GM21447 (cell line): ENCODE measurements around the gene NUDT7.

Source experiments
- ATAC-seq: cut with Tn5 transposase; IDR thresholded peaks from one replicate; pipeline ENCODE4 v1.9.1; 2021; ENCODE audit not compliant: unreplicated experiment

The NUDT7 gene

DNA sequence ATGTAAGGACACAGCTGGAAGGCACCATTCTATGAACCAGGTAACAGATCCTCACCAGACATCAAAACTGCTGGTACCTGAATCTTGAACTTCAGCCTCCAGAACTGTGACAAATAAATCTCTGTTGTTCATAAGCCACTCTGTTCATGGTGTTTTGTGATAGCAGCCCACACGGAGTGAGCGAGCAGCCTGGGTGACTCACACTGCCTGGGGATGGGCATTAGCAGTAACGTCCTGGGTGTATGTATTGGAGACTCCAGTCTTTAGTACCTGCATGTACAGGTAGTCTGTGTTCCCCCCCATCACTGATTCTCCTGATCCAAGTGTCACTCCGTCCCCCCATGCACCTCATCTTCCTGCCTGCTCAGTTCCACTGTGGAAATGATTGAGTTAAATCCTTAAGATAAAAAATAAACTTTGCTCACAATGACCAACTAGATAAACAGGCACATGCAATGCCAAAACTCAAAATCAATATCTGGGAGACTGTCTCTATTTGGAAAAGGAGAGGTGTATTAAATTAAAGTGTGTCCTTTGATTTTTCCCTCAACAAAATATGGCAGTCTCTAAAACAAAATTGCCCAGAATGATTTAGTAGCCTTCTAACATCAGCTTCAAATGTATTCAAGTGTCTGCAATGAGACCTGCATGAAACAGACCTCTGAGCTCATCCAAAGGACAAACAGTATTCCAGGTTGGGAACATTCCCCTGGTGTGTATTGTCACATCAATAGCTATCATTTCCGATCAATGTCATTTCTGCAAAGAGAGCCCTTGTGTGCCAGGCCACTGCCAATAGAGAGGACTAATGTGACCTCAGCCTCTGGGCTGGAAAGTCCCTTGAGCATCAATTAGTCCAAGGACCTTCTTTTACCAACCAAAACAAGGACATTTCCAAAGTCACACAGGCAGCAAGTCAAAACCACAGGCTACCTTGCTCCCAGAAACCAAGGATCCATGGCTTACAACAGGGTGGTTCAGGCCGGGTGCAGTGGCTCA lies 53.9 kb downstream of the NUDT7 start:
- no peak for ATAC-seq

DNA sequence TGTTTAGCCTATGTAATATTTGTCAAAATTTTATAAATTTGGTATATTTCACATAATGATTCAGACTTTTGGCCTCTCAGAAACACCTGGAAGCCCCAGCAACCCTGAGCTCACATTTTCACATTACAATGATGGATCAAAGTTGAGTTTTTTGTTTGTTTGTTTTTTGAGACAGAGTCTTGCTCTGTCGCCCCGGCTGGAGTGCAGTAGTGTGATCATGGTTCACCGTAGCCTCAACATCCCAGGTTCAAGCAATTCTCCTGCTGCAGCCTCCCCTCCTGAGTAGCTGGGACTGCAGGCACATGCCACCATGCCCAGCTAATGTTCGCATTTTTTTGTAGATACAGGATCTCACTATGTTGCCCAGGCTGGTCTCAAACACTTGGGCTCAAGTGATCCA lies 55.4 kb downstream of the NUDT7 start:
- ATAC-seq: no peak

DNA sequence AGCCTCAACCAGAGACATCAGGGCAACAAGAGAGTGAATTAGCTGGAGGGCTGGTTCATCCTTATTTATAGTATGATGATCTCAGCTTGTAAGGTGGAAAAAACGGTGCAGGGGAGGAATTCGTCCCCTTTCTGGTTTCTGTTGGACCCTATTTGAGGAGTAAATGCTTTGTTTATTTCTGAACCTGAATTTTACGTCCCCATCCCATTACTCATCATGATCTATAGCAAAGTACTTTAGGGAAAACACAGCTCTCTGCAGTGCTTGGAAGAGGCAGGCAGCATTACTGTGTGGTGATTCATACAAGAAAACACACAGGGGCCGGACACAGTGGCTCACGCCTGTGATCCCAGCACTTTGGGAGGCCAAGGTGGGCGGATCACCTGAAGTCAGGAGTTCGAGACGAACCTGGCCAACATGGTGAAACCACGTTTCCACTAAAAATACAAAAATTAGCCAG lies 58.1 kb downstream of the NUDT7 start:
- ATAC-seq: no peak

DNA sequence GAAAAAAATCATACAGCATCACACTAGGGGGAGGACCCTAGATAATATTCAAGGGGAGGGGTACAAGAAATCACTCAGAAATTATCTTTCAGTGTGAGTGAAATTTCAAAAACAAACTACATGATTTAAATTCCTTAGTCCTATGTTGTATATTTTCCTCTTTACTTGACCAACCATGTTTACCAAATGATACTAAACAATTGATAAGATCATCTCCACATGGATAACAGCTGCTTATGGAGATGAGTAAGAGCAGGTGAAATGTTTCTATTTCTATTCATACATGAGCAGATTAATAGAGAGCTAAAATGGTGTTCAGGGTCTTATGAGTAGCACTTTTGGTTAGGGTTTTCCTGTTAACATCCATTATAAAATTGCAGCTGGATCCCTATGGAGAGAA lies 58.8 kb downstream of the NUDT7 start:
- ATAC-seq: no peak

DNA sequence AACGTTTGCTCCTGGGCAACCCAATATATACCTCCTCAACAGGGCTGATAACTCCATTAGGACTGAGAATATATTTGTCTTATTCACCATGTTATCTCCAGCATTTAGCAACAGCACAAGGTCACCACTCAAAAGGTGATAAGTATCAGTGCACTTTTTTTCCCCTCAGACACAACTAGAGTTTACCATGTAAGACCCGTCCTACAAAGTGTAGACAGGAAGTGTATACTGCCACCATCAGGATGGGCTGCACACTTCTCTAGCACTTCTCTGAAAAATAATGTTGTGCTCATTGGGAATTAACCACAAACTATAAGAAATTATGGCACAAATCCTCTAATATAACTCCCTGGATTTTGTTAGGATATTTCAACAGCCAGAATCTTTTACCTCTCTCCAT lies 60.4 kb downstream of the NUDT7 start:
- no peak for ATAC-seq

DNA sequence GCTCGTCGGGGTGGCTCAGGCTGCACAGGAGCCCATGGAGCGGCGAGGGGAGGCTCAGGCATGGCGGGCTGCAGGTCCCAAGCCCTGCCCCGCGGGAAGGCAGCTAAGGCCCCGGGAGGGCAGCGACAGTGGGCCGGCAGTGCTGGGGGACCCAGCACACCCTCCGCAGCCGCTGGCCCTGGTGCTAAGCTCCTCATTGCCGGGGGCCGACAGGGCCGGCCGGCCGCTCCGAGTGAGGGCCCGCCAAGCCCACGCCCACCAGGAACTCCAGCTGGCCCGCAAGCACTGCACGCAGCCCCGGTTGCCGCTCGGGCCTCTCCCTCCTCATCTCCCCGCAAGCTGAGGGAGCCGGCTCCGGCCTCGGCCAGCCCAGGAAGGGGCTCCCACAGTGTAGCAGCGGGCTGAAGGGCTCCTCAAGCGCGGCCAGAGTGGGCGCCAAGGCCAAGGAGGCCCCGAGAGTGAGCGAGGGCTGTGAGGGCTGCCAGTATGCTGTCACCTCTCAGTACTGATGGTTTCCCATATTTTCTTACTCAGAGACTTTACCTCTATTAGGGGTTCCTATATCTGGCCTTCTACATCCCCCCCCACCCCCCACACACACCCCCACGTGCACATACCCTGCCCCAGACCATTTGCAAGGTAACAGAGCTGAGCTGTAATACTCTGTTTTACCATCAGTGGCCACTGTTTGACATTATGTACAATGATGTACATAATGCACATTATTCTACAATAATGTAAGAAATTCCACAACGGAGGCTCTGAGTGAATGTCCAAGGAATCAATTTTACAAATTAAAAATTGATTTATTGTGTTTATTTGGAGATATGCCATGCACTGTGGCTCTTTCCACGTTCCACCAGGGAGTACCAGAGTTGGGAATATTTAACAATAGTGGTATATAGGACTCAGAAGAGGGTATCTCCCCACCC lies 62.4 kb downstream of the NUDT7 start:
- no peak for ATAC-seq

DNA sequence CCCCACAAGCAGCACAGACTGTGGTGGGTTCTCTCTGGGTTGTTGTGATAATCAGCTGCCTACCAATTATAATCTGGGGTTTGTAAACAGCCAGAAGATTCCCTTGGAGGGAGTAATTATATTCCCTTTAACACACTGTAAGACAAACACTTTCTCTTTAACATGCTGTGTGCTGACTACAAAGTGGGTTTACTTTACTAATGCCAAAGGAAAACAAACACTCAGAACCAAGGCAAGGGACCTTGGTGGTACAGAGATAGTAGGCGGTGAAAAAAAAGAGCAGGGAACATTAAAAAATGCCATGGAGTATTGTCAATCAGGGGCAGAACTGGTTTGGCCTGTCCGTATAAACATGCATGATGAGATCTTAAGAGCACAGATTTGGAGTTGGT lies 63.1 kb downstream of the NUDT7 start:
- ATAC-seq: no peak

DNA sequence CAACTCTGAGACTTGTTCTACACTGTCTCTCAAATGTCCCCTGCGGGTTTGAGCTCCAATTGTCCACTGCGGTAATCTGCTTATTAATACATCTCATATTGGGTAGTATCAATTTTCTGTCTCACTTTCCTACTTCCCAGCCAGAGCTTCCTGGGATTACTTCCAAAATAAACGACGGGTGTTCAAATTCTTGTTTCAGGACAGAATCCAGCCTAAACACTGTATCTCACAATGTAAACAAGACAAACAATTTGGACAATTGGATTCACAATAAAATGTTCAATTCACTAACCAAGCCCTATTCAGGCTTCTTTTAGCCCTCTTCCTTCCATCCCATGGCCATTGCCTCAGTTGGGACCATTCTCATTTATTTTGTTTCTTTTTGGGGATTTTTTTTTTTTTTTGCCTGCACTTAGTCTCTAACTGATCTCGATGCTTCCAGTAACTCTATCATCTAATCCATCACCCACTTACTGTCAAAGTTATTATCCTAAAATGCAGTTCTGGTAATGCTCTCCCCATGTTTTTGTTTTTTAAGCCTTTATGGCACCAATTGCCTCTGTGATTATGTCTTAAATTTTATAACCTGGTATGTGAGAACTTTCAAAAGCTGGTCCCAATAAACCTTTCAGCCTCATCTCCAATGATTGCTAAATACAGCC lies 64.0 kb downstream of the NUDT7 start:
- no peak for ATAC-seq

DNA sequence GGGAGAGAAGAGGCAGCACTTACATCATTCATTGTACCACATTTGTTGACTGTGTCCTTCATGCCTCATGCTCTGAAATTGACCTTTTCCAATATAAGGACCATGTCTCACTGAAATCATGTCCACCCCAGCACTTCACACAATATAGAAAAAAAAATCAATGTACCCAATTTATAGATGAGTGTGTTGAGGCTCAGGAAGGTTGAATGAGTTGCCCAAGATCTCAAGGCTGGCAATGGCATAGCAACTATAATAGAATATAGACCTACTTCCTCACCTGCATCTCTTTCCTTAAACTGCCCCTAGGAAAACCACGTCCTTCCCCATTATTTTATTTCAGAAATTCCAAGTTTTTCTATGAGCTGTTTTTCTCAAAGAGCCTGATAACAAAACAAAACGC lies 65.1 kb downstream of the NUDT7 start:
- no peak for ATAC-seq

DNA sequence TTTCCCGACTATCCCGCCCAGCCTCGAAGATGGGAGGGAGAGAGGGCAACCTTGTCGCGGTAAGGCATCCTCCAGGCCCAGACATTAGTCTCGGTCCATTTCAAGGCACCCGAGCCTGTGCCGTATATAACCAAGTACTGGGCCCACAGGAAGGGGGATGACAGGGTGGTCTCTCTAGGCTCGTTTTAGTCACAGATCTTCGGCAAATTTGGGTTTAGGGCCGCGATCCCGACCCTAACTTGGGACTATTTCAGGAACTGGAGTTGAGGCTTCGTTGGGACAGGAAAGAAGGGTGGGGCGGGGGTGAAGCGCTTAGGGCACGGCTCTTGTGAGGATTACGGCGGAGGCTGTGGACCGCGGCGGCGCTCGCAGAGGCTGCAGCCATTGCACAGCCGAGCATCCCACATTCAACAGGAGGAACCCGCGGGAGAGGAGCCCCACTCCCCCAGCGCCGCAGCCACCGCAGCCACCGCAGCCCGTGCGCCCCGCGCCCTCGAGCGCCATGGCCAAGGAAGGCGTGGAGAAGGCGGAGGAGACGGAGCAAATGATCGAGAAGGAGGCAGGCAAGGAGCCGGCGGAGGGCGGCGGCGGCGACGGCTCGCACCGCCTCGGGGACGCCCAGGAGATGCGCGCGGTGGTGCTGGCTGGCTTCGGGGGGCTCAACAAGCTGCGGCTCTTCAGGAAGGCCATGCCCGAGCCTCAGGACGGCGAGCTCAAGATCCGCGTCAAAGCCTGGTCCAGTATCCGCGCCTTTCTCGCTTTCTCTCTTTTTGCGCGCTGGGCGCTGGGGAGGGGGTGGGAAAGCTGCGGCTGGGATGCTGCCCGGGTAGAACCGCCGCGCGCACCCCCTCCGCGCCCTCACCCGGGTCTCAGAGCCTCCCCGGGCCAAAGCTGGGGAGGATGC lies 66.1 kb downstream of the NUDT7 start, which contains the start of gene VAT1L:
VAT1L (plus strand) TSS at position 384 of the 904 bp plus-strand sequence; CDS start at position 503, 119 bp downstream.
- no peak for ATAC-seq

DNA sequence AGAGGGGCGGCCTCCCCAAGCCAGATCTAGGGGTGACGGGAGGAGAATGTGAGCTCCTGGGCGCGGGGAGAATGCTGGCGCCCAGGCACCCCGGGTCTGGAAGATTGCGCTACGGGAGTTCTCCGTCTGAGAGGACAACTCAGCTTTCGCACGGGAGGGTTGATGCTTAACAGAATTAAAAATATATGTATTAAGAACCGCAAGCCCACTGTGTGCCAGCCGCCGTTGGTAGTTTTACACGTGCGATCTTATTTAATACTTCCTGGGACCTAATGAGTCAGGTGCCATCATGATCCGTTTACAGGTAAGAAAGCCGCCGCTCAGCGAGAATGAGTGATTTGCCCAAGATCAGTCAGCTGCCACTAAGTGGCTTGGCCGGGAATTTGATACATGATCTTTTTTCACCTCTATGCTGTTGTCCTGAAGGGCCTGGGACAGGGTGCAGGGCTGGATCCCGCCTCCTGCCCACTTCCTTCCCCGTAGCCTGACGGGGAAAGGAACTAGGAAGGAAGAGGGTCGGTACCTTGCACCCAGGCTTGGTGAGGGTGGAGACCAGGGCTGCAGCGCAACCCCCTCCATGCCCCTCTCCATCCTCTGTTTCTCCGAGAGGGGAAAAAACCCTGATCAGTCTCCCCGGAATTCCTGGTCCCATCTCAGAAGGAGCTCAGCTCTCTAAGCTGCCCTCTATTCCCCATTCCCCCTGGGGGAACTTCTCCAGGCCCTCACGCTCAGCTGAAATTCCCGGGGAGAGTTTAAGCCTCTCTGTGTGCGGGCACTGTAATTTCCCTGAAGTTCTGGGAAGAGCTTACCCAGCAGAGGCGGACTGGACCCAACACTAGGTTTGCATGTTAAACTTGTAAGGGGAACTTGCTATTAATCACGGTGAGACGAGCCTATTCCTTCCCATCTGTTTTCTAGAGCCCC lies 67.0 kb downstream of the NUDT7 start:
- no peak for ATAC-seq

DNA sequence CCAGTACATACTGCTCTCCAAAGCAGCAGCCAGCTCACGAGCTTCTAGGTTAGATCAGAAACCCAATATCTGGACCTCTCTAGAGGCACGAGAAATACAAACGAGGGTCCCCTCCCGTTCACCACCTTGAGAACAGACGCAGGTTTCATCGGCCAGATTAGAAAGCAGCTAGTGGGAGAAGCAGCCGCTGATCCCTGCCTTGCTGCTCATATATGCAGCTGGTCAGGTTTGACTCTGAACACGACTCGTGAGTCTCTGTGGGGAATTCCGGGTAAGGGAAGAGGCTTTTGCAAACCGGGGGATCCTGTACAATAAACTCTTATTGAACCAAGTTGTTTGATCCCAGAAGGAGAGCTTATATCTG lies 67.7 kb downstream of the NUDT7 start:
- no peak for ATAC-seq

DNA sequence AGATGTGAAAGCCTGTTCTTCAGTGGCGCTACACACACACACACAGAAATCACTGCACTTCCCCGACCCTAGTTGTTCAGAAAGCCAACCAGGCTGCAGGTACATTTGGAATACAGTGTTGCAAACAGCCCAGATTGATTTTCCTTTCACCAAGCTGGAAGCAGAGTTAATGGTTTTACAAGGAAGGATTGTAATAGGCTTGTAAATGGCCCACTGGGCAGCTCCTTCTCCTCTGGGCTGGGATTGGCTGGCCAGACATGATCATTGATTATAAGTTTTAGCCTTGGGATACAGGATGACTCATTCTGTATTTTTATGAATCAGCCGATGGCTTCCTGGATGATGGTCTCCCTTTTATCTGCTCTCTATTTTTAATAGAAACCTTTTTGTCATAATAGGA lies 68.6 kb downstream of the NUDT7 start:
- ATAC-seq: no peak
